HepG2 (cell line): Measurements from ENCODE around the gene SLC5A6. TPM values are rescaled to one million over a fixed set of nuclear protein-coding genes. Genes with fewer than 3 reads are reported as not detected.
A peak's percentile ranks its signal among the peaks of the same experiment; 100 is the strongest.

Source experiments
- HDAC1 ChIP-seq: sonication (generic); formaldehyde crosslinking; IDR thresholded peaks from 2 replicates; pipeline ENCODE4 v1.5.1; 2020; ENCODE audit warnings: mild to moderate bottlenecking, missing genetic modification reagents
- HNRNPUL1 ChIP-seq: fragments of 200-400 bp; formaldehyde crosslinking; IDR thresholded peaks from 2 replicates; pipeline ENCODE4 v1.6.1; 2017; ENCODE audit warnings: low read depth, mild to moderate bottlenecking, low read length, moderate library complexity
- MLLT10 ChIP-seq: sonication (generic); formaldehyde crosslinking; IDR thresholded peaks from 2 replicates; pipeline ENCODE4 v1.4.0; 2020; ENCODE audit warnings: missing genetic modification reagents
- NCOR1 ChIP-seq: fragments of 200-600 bp; sonication (generic); IDR thresholded peaks from 2 replicates; pipeline ENCODE4 v1.7.0; 2017; ENCODE audit warnings: antibody characterized with exemption, low read length, borderline replicate concordance
- SALL1 ChIP-seq: sonication (generic); formaldehyde crosslinking; IDR thresholded peaks from 2 replicates; pipeline ENCODE4 v1.8.0; 2022; ENCODE audit warnings: mild to moderate bottlenecking, missing genetic modification reagents
- SRSF4 ChIP-seq: fragments of 200-400 bp; formaldehyde crosslinking; IDR thresholded peaks from one replicate; pipeline ENCODE4 v1.6.1; 2018; ENCODE audit warnings: mild to moderate bottlenecking, low read depth, low read length, moderate library complexity; ENCODE audit not compliant: poor library complexity, severe bottlenecking
- TBX2 ChIP-seq: sonication (generic); formaldehyde crosslinking; IDR thresholded peaks from 2 replicates; pipeline ENCODE4 v1.5.0; 2020; ENCODE audit warnings: missing genetic modification reagents, mild to moderate bottlenecking, borderline replicate concordance
- TP53 ChIP-seq: sonication (generic); formaldehyde crosslinking; conservative IDR thresholded peaks from 2 replicates; pipeline ENCODE4 v1.4.0; 2020; ENCODE audit warnings: missing genetic modification reagents
- ZBTB7A ChIP-seq: sonication (generic); formaldehyde crosslinking; IDR thresholded peaks from 2 replicates; pipeline ENCODE4 v1.8.0; 2022; ENCODE audit warnings: mild to moderate bottlenecking, missing genetic modification reagents
- ZC3H13 ChIP-seq: sonication (generic); formaldehyde crosslinking; IDR thresholded peaks from 2 replicates; pipeline ENCODE4 v1.8.1; 2023; ENCODE audit warnings: mild to moderate bottlenecking, missing genetic modification reagents, moderate library complexity
- ZFP36 ChIP-seq: fragments of 150-350 bp; IDR thresholded peaks from 2 replicates; pipeline ENCODE4 v1.6.1; 2018; ENCODE audit warnings: borderline replicate concordance, low read length, low read depth; ENCODE audit not compliant: partially characterized antibody
- ZKSCAN8 ChIP-seq: IDR thresholded peaks from 2 replicates; pipeline ENCODE4 v1.6.1; 2016; ENCODE audit warnings: borderline replicate concordance, missing genetic modification reagents, missing compliant biosample characterization
- ZNF703 ChIP-seq: sonication (generic); formaldehyde crosslinking; IDR thresholded peaks from 2 replicates; pipeline ENCODE4 v1.5.1; 2020; ENCODE audit warnings: missing genetic modification reagents, mild to moderate bottlenecking, moderate library complexity, borderline replicate concordance
- ZNF720 ChIP-seq: sonication (generic); formaldehyde crosslinking; IDR thresholded peaks from 2 replicates; pipeline ENCODE4 v1.4.0; 2020; ENCODE audit warnings: missing genetic modification reagents
- ZNF749 ChIP-seq: sonication (generic); formaldehyde crosslinking; IDR thresholded peaks from 2 replicates; pipeline ENCODE4 v1.8.0; 2022; ENCODE audit warnings: mild to moderate bottlenecking, missing genetic modification reagents, moderate library complexity, borderline replicate concordance
- ZSCAN25 ChIP-seq: sonication (generic); formaldehyde crosslinking; IDR thresholded peaks from 2 replicates; pipeline ENCODE4 v1.8.0; 2022; ENCODE audit warnings: mild to moderate bottlenecking, missing genetic modification reagents
- polyA plus RNA-seq, 8 experiments: library from polyadenylated mRNA; depleted of rRNA in 3 of 8; stranded (reverse) in 7 of 8; unstranded in 1 of 8; fragments of >200 nt; fragmentation: Illumina TruSeq in 4 of 8; extraction: Trizol in 4 of 8; gene quantifications; 2 replicates each; pipeline versions ENCODE4 v1.2.1 to v1.2.3, GENCODE V29; 2011 to 2016; ENCODE audit warnings: low read depth in 4 of 8, missing spikeins in 1 of 8, mixed read lengths in 1 of 8; ENCODE audit not compliant: insufficient read depth in 1 of 8
- total RNA-seq, 5 experiments: library from RNA; depleted of rRNA; stranded (reverse); fragments of >200 nt; fragmentation: Illumina TruSeq; extraction: Trizol; gene quantifications; 2 replicates each; pipeline ENCODE4 v1.2.3, GENCODE V29; 2016; ENCODE audit warnings: low read depth in 1 of 5
- TF ChIP-seq, protein P1 (sequence below): sonication (generic); formaldehyde crosslinking; IDR thresholded peaks from 2 replicates; pipeline ENCODE4 v1.4.0; 2020; ENCODE audit warnings: missing genetic modification reagents
- TF ChIP-seq, protein P2 (sequence below): sonication (generic); formaldehyde crosslinking; IDR thresholded peaks from 2 replicates; pipeline ENCODE4 v1.8.0; 2022; ENCODE audit warnings: missing genetic modification reagents, low read depth, mild to moderate bottlenecking, borderline replicate concordance
- TF ChIP-seq, protein P3 (sequence below): sonication (generic); formaldehyde crosslinking; IDR thresholded peaks from 2 replicates; pipeline ENCODE4 v1.9.0; 2021; ENCODE audit warnings: missing genetic modification reagents, borderline replicate concordance
- TF ChIP-seq, protein P4 (sequence below): sonication (generic); formaldehyde crosslinking; IDR thresholded peaks from 2 replicates; pipeline ENCODE4 v1.8.1; 2023; ENCODE audit warnings: mild to moderate bottlenecking, moderate library complexity, missing genetic modification reagents
- TF ChIP-seq, protein P5 (sequence below): IDR thresholded peaks from 2 replicates; pipeline ENCODE4 v1.6.1; 2016; ENCODE audit warnings: missing compliant biosample characterization, missing genetic modification reagents, borderline replicate concordance
- TF ChIP-seq, protein P6 (sequence below): sonication (generic); formaldehyde crosslinking; IDR thresholded peaks from 2 replicates; pipeline ENCODE4 v1.4.0; 2020; ENCODE audit warnings: mild to moderate bottlenecking, low read depth, missing genetic modification reagents

Gene SLC5A6
- total and polyA plus RNA-seq, 2 of the 13 experiments (the other 11 are each of a cell fraction or from before 2014, with no cell fraction given), result 135 to 417 TPM

DNA sequence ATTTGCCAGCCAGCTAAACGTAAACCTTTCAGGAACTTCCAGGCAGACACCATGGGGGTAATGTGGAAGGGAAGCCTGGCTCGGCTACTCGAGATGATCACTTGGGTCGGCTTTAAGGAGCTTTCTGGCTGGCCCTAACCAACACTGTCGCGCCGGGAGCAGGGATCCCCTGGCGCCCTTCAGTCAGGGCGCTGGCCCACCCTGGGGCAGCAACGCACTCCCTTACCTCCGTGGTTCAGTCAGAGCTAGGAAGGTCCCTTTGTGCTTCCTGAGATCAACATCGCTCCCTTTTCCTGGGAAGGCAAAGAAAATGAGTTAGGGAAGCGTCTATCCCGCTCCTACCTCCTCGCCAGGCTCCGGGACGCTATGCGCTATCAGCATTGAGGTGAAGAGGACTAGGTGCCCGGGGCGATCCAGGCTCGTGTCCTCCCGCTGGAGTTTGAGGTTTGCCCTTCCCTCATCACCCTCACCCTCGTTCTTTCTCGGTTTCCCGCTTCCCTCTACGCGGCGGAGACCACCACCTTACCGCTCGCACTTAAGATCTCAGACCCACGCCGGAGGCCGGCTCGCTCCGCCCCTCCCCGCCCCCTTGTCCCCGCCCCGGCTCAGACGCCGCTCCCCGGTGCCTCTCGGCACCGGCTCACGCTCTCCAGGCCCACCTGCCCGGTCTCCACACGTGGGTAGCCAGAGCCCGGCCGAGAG, 676 bp downstream of the SLC5A6 start (continued):
- TF ChIP-seq, protein P1, sequence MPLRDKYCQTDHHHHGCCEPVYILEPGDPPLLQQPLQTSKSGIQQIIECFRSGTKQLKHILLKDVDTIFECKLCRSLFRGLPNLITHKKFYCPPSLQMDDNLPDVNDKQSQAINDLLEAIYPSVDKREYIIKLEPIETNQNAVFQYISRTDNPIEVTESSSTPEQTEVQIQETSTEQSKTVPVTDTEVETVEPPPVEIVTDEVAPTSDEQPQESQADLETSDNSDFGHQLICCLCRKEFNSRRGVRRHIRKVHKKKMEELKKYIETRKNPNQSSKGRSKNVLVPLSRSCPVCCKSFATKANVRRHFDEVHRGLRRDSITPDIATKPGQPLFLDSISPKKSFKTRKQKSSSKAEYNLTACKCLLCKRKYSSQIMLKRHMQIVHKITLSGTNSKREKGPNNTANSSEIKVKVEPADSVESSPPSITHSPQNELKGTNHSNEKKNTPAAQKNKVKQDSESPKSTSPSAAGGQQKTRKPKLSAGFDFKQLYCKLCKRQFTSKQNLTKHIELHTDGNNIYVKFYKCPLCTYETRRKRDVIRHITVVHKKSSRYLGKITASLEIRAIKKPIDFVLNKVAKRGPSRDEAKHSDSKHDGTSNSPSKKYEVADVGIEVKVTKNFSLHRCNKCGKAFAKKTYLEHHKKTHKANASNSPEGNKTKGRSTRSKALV (CRISPR knock-in tag), result no peak
- TF ChIP-seq, protein P2, sequence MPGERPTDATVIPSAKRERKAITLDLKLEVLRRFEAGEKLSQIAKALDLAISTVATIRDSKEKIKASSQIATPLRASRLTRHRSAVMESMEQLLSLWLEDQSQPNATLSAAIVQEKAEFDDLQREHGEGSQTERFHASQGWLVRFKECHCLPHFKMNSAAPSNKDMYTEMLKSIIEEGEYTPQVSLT (CRISPR knock-in tag), result no peak
- TF ChIP-seq ZNF703 (CRISPR knock-in tag) (no peak), ZBTB7A (no peak), ZC3H13 (CRISPR knock-in tag) (no peak), ZNF749 (CRISPR knock-in tag) (no peak), TP53 (CRISPR knock-in tag) (no peak), HDAC1 (CRISPR knock-in tag) (no peak), TBX2 (CRISPR knock-in tag) (no peak), MLLT10 (no peak), SRSF4 (no peak), NCOR1 (no peak), ZSCAN25 (CRISPR knock-in tag) (peak; percentile 33; the same call in 1 of the 2 replicates), HNRNPUL1 (no peak), ZKSCAN8 (CRISPR knock-in tag) (no peak), SALL1 (no peak), ZNF720 (CRISPR knock-in tag) (no peak), ZFP36 (no peak)
- TF ChIP-seq, protein P3, sequence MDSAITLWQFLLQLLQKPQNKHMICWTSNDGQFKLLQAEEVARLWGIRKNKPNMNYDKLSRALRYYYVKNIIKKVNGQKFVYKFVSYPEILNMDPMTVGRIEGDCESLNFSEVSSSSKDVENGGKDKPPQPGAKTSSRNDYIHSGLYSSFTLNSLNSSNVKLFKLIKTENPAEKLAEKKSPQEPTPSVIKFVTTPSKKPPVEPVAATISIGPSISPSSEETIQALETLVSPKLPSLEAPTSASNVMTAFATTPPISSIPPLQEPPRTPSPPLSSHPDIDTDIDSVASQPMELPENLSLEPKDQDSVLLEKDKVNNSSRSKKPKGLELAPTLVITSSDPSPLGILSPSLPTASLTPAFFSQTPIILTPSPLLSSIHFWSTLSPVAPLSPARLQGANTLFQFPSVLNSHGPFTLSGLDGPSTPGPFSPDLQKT (CRISPR knock-in tag), result no peak
- TF ChIP-seq, protein P4, sequence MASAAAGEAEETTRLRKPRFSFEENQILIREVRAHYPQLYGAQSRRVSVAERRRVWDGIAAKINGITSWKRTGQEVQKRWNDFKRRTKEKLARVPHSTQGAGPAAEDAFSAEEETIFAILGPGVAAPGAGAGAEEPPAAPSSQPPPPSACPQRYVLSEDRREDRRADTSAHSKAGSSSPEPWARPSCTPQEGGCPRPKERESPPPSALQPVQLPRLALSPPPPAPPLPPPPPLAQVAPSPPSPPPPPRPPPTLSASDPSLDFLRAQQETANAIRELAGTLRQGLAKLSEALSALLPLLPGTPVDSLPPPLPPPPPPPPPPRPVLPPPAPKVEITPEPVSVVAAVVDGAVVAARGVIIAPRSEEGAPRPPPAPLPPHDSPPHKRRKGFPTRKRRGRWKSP (CRISPR knock-in tag), result no peak
- TF ChIP-seq, protein P5, sequence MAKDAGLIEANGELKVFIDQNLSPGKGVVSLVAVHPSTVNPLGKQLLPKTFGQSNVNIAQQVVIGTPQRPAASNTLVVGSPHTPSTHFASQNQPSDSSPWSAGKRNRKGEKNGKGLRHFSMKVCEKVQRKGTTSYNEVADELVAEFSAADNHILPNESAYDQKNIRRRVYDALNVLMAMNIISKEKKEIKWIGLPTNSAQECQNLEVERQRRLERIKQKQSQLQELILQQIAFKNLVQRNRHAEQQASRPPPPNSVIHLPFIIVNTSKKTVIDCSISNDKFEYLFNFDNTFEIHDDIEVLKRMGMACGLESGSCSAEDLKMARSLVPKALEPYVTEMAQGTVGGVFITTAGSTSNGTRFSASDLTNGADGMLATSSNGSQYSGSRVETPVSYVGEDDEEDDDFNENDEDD (CRISPR knock-in tag), result no peak
- TF ChIP-seq, protein P6, sequence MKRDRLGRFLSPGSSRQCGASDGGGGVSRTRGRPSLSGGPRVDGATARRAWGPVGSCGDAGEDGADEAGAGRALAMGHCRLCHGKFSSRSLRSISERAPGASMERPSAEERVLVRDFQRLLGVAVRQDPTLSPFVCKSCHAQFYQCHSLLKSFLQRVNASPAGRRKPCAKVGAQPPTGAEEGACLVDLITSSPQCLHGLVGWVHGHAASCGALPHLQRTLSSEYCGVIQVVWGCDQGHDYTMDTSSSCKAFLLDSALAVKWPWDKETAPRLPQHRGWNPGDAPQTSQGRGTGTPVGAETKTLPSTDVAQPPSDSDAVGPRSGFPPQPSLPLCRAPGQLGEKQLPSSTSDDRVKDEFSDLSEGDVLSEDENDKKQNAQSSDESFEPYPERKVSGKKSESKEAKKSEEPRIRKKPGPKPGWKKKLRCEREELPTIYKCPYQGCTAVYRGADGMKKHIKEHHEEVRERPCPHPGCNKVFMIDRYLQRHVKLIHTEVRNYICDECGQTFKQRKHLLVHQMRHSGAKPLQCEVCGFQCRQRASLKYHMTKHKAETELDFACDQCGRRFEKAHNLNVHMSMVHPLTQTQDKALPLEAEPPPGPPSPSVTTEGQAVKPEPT (CRISPR knock-in tag), result 0 out of 2 replicates have a peak, but pooled peaks have one; percentile 17
